GM10266 (cell line): Measurements from ENCODE around the gene CCDC137.

ENCODE experiments used
- DNase-seq: peaks from one replicate; pipeline ENCODE4 v3.0.0; 2012; ENCODE audit errors: extremely low spot score
- CTCF ChIP-seq: IDR thresholded peaks from 2 replicates; pipeline ENCODE4 v1.5.1; 2012; ENCODE audit warnings: mild to moderate bottlenecking, low read depth; ENCODE audit not compliant: control insufficient read depth, insufficient read depth; ENCODE audit errors: missing control alignments

Gene CCDC137

GRCh38 chr17:81717766-81718089 lies 51.2 kb downstream of the CCDC137 start:
- no peak for TF ChIP-seq CTCF
- no peak for DNase-seq

- TF ChIP-seq CTCF = no peak
- DNase-seq = no peak
These were observed 53.1 kb downstream of the CCDC137 start for GRCh38 chr17:81719410-81720266.

- no peak for TF ChIP-seq CTCF
- no peak for DNase-seq
These were observed 53.9 kb downstream of the CCDC137 start for GRCh38 chr17:81720267-81721071.

- no peak for DNase-seq
- TF ChIP-seq CTCF = no peak
These were observed 55.9 kb downstream of the CCDC137 start for GRCh38 chr17:81722184-81723120.
